Measurements from ENCODE around the gene SPATA2L. TPM values are rescaled to one million over a fixed set of nuclear protein-coding genes. Genes with fewer than 3 reads are reported as not detected.
"Not testable (repeated sequence)": the region's sequence is repeated elsewhere in the genome, so short reads cannot be mapped to it uniquely, and the experiment has no call there.

SPATA2L gene
- polyA plus RNA-seq, 12 donors: 1.2 to 3.3 (median 1.7) TPM; not detected in 2

GRCh38 chr16:89691231-89691985, 10.1 kb downstream of the SPATA2L start:
- DNase-seq: no peak

GRCh38 chr16:89690392-89690901, 11.1 kb downstream of the SPATA2L start:
- no peak for DNase-seq

GRCh38 chr16:89689621-89690020, 11.9 kb downstream of the SPATA2L start:
- DNase-seq: not testable (repeated sequence)

- DNase-seq: no peak
These were observed 12.4 kb downstream of the SPATA2L start for GRCh38 chr16:89689142-89689541.

- DNase-seq: no peak
These were observed 13.1 kb downstream of the SPATA2L start for GRCh38 chr16:89688395-89688794.

GRCh38 chr16:89687092-89687940, 14.2 kb downstream of the SPATA2L start:
- no peak for DNase-seq

- DNase-seq: peak; percentile 92
These were observed 14.9 kb downstream of the SPATA2L start, which contains the start of gene CDK10 for GRCh38 chr16:89686520-89687091. Gene CDK10, plus strand, starts transcription at chr16:89686689. Its CDS starts 22 bp downstream, at chr16:89686711.

- no peak for DNase-seq
These were observed 15.6 kb downstream of the SPATA2L start for GRCh38 chr16:89685916-89686315.

- DNase-seq: no peak
These were observed 23.2 kb downstream of the SPATA2L start for GRCh38 chr16:89678258-89678657.

GRCh38 chr16:89672177-89672941, 29.1 kb downstream of the SPATA2L start:
- DNase-seq: no peak

- not testable (repeated sequence) for DNase-seq
These were observed 29.9 kb downstream of the SPATA2L start for GRCh38 chr16:89671565-89671964.

- DNase-seq: no peak
These were observed 30.7 kb downstream of the SPATA2L start for GRCh38 chr16:89670496-89671431.

GRCh38 chr16:89669755-89670154, 31.8 kb downstream of the SPATA2L start:
- no peak for DNase-seq

- no peak for DNase-seq
These were observed 32.7 kb downstream of the SPATA2L start for GRCh38 chr16:89668790-89669158.

- DNase-seq: no peak
These were observed 33.9 kb downstream of the SPATA2L start for GRCh38 chr16:89667633-89668032.

GRCh38 chr16:89667000-89667399, 34.5 kb downstream of the SPATA2L start:
- DNase-seq: not testable (repeated sequence)

- DNase-seq: not testable (repeated sequence)
These were observed 37.3 kb downstream of the SPATA2L start for GRCh38 chr16:89664238-89664637.

- no peak for DNase-seq
These were observed 40.3 kb downstream of the SPATA2L start for GRCh38 chr16:89661215-89661614.

- no peak for DNase-seq
These were observed 41.4 kb downstream of the SPATA2L start for GRCh38 chr16:89660146-89660545.

GRCh38 chr16:89658221-89658879, 43.2 kb downstream of the SPATA2L start:
- no peak for DNase-seq
